ENCODE measurements around the gene DENND10.

The DENND10 gene

GRCh38 chr10:119153661-119154060, 49.7 kb downstream of the DENND10 start:
- ATAC-seq: no peak
- TF ChIP-seq POU6F1 (CRISPR knock-in tag; IDR thresholded peaks at IDR 0.05; ENCODE audit: borderline replicate concordance, low read depth): no peak
- no peak for TF ChIP-seq BACH2 (CRISPR knock-in tag; IDR thresholded peaks at IDR 0.05; ENCODE audit: borderline replicate concordance)
- TF ChIP-seq SNAI2 (CRISPR knock-in tag; IDR thresholded peaks at IDR 0.05): no peak
- TF ChIP-seq TCF4 (CRISPR knock-in tag; IDR thresholded peaks at IDR 0.05; ENCODE audit: borderline replicate concordance): no peak
- no peak for TF ChIP-seq CSRNP3 (CRISPR knock-in tag; IDR thresholded peaks at IDR 0.05)
- TF ChIP-seq GLIS3 (CRISPR knock-in tag; IDR thresholded peaks at IDR 0.05): no peak
- TF ChIP-seq TOX (CRISPR knock-in tag; IDR thresholded peaks at IDR 0.05; ENCODE audit: borderline replicate concordance): no peak
- TF ChIP-seq ZNF8 (CRISPR knock-in tag; IDR thresholded peaks at IDR 0.05): no peak
- no peak for TF ChIP-seq ZFP3 (CRISPR knock-in tag; IDR thresholded peaks at IDR 0.05)
- TF ChIP-seq CSDC2 (CRISPR knock-in tag; IDR thresholded peaks at IDR 0.05): no peak
- TF ChIP-seq ZC3H10 (CRISPR knock-in tag; IDR thresholded peaks at IDR 0.05): no peak
- no peak for TF ChIP-seq PATZ1 (CRISPR knock-in tag; IDR thresholded peaks at IDR 0.05; ENCODE audit: borderline replicate concordance)

GRCh38 chr10:119159332-119159731, 55.4 kb downstream of the DENND10 start:
- ATAC-seq: no peak
- TF ChIP-seq GLIS3 (CRISPR knock-in tag; IDR thresholded peaks at IDR 0.05) (no peak), ZNF565 (CRISPR knock-in tag; conservative IDR thresholded peaks at IDR 0.05; ENCODE audit: low read depth) (no peak)

DNA sequence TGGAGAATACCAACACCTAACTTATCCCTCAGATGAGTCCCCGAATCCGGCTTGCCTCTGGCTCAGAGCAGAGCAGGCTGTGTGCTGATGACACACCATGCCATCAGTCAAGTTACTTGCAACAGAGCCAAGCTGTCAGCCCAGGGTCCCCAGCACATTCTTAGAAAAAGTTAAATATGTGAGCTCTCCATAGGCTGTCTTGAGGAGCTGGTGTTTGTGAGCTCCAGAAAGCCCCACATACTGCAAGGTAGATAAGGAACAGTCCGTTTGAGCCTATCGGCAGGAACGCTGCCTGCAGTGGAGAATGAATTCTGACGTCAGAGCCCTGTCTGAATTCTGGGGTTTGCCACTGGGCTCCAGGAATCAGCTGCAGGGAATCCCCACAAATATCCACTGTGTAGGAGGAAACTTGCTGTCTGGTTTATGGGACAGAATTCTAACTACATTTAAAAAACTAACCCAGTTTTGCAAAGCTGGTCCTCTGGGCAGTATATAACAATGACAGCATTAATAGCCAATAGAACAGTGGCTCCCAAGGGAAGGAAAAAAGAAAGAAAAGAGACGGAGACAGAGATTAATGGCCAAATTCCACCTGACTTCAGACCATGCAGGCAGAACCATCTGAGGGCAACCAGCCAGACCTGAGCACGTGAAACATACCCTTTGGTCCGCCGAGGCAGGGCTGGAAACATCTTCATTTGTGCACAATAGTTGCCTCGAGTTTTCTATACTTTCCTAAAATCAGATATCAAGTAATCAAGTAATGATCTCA, 58.0 kb downstream of the DENND10 start:
- ATAC-seq: no peak
- no peak for TF ChIP-seq BACH2 (CRISPR knock-in tag; IDR thresholded peaks at IDR 0.05; ENCODE audit: borderline replicate concordance)
- TF ChIP-seq CREB5 (CRISPR knock-in tag; IDR thresholded peaks at IDR 0.05; ENCODE audit: low read depth): no peak
- no peak for TF ChIP-seq TCF4 (CRISPR knock-in tag; IDR thresholded peaks at IDR 0.05; ENCODE audit: borderline replicate concordance)

- no peak for ATAC-seq
- no peak for TF ChIP-seq OSR1 (CRISPR knock-in tag; IDR thresholded peaks at IDR 0.05)
- no peak for TF ChIP-seq TOX (CRISPR knock-in tag; IDR thresholded peaks at IDR 0.05; ENCODE audit: borderline replicate concordance)
- no peak for TF ChIP-seq BACH2 (CRISPR knock-in tag; IDR thresholded peaks at IDR 0.05; ENCODE audit: borderline replicate concordance)
Measured at GRCh38 chr10:119162452-119163092, 58.7 kb downstream of the DENND10 start.

GRCh38 chr10:119165171-119166117, 61.5 kb downstream of the DENND10 start, which contains the start of gene SFXN4:
Gene SFXN4 (minus strand): TSS chr10:119165714. CDS start chr10:119165647, 67 bp downstream.
- peak; percentile 77; the same call in 1 of the 2 replicates for TF ChIP-seq ESRRG (CRISPR knock-in tag; IDR thresholded peaks at IDR 0.05)
- no peak for TF ChIP-seq OSR1 (CRISPR knock-in tag; IDR thresholded peaks at IDR 0.05)
- ATAC-seq: peak; percentile 94
